AG04450 (cell line): ENCODE results near the gene MIS18BP1. TPM values are rescaled to one million over a fixed set of nuclear protein-coding genes. Genes with fewer than 3 reads are reported as not detected.
A peak's percentile ranks its signal among the peaks of the same experiment; 100 is the strongest.

Experiments used
- CTCF ChIA-PET: fragments of 300-600, 350-600 bp; formaldehyde crosslinking; extraction: SDS; loops from one replicate; lab custom pipeline; 2022; ENCODE audit warnings: antibody characterized with exemption, inconsistent platforms; lab: Charles Lee
- POLR2A ChIA-PET: fragments of 350-600 bp; formaldehyde crosslinking; extraction: SDS; loops from one replicate; lab custom pipeline; 2021; ENCODE audit warnings: antibody characterized with exemption, inconsistent platforms; lab: Yijun Ruan, JAX
- DNase-seq: peaks from one replicate; pipeline ENCODE4 v3.0.0-alpha.2; 2011; ENCODE audit warnings: low read depth, low spot score
- H3K27ac ChIP-seq: one replicate; pipeline ENCODE4 v1.5.1; 2012; ENCODE audit warnings: low read depth, low read length, control low read depth
- H3K27me3 ChIP-seq: one replicate; pipeline ENCODE4 v1.6.0; 2012; ENCODE audit warnings: low read length; ENCODE audit not compliant: control insufficient read depth, insufficient read depth
- H3K4me3 ChIP-seq: 2 replicates; pipeline ENCODE4 v1.5.1; 2011; ENCODE audit warnings: mild to moderate bottlenecking, low read depth, low read length, control low read depth
- H3K9me3 ChIP-seq: 2 replicates; pipeline ENCODE4 v1.5.1; 2012; ENCODE audit warnings: low read length; ENCODE audit not compliant: control insufficient read depth, insufficient read depth
- polyA plus RNA-seq: library from polyadenylated mRNA; depleted of rRNA; stranded (reverse); fragments of >200 nt; gene quantifications from 2 replicates; pipeline ENCODE4 v1.2.3, GENCODE V29; 2011
- TF ChIP-seq, protein P1 (sequence below): IDR thresholded peaks from 2 replicates; pipeline ENCODE4 v1.5.1; 2011; ENCODE audit warnings: low read depth, low read length, control low read depth, inconsistent platforms

The MIS18BP1 gene
- polyA plus RNA-seq, 1 experiment: 12.9 TPM

DNA sequence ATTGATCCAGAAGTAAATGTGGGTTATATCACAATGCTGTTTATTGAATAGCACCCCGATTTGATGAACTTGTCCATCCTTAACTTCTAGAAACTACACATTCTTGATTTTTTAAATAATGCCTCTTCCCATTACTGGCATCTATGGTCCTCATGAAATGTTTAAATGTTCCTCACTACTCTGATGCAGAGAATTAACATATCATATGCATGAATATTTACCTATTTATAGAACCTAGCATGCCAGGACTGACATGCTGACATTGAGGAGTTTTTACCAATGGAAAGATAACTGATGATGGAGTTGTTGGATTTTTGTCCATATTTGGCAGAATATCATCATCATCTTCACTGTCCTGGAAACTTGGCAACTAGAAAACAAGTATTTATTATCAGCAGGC is 42.8 kb downstream of the MIS18BP1 start:
- Histone ChIP-seq H3K9me3 (no peaks in the 10 kb centered on the region; the same call in 1 of the 2 replicates), H3K27ac (no peak overlapping the region), H3K4me3 (no peak overlapping the region), H3K27me3 (no peaks in the 10 kb centered on the region)
- no peak for DNase-seq
- ChIA-PET POLR2A (no interaction called here), CTCF (no interaction called here)
- TF ChIP-seq, protein P1, sequence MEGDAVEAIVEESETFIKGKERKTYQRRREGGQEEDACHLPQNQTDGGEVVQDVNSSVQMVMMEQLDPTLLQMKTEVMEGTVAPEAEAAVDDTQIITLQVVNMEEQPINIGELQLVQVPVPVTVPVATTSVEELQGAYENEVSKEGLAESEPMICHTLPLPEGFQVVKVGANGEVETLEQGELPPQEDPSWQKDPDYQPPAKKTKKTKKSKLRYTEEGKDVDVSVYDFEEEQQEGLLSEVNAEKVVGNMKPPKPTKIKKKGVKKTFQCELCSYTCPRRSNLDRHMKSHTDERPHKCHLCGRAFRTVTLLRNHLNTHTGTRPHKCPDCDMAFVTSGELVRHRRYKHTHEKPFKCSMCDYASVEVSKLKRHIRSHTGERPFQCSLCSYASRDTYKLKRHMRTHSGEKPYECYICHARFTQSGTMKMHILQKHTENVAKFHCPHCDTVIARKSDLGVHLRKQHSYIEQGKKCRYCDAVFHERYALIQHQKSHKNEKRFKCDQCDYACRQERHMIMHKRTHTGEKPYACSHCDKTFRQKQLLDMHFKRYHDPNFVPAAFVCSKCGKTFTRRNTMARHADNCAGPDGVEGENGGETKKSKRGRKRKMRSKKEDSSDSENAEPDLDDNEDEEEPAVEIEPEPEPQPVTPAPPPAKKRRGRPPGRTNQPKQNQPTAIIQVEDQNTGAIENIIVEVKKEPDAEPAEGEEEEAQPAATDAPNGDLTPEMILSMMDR: no peak

DNA sequence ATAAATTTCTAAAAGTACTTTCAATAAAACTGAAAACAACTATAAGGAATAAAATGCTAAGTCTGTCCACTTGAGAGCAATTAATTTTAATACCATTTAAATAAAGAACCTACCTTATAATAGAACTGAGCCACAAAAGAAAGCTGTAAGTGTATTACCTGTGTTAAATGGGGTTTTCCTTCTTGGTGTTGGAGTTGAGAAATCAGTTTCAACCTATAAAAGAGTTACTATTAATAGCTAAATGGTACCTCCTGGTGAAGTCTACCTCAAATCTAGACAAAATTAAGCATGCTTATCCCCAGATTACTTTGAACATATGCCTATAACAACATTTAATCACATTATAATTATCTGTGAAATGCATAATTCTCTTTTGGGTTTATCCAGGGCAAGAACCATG is 48.8 kb downstream of the MIS18BP1 start:
- TF ChIP-seq, protein P1: no peak
- Histone ChIP-seq H3K27ac (no peak overlapping the region), H3K9me3 (no peaks in the 10 kb centered on the region), H3K27me3 (no peaks in the 10 kb centered on the region), H3K4me3 (no peak overlapping the region)
- DNase-seq: no peak
- ChIA-PET CTCF (interaction anchor here (0.6 kb wide), 1 partner anchor 46 kb away, joined by 3 read pairs; no protein-coding TSS in a partner anchor), POLR2A (no interaction called here)

DNA sequence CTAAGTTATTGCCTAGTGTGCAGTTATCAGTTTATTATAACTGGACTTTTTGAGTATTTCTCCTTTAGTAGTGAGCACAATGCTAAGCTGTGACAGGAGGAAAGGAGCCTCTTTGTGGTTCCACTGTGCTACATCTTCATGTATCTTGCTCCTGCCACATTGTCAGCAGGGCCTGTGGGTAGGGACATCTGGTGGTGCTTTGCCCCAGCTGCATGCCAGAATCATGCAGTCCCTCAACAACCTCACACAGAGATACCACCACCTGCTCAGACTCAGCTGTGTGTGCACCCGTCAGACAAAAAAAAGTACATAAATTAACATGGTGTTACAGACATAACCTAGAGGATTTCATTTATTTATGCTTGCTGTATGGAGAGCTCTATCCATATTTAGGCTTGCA is 51.1 kb downstream of the MIS18BP1 start:
- no peak for DNase-seq
- ChIA-PET POLR2A (no interaction called here), CTCF (interaction anchor here (0.6 kb wide), 1 partner anchor 305 kb away, joined by 3 read pairs; a partner anchor contains a TSS)
- Histone ChIP-seq H3K27ac (no peak overlapping the region), H3K4me3 (no peak overlapping the region), H3K9me3 (no peaks in the 10 kb centered on the region), H3K27me3 (no peaks in the 10 kb centered on the region)
- TF ChIP-seq, protein P1: peak; percentile 21

DNA sequence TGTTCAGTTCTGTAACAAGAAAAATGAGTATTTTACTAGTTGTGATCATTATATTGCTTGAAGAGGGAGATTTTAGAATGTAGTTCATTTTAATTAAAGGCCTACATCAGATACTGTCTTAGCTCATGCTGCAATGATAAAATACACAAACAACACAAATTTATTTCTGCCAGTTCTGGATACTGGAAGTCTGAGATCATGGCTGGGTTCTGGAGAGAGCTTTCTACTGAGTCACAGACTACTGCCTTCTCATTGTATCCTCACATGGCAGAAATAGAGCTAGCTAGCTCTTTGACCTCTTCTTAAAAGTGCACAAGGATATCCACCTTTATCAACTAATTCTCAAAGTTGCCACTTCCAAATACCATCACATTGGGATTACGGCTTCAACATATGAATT is 53.8 kb downstream of the MIS18BP1 start:
- TF ChIP-seq, protein P1: no peak
- H3K27ac ChIP-seq: no peak overlapping the region
- POLR2A ChIA-PET: no interaction called here
- CTCF ChIA-PET: interaction anchor here (1.3 kb wide), 1 partner anchor 19 kb away, joined by 3 read pairs; no protein-coding TSS in a partner anchor
- no peak for DNase-seq
- H3K27me3 ChIP-seq: no peaks in the 10 kb centered on the region
- H3K9me3 ChIP-seq: no peaks in the 10 kb centered on the region
- H3K4me3 ChIP-seq: no peak overlapping the region

DNA sequence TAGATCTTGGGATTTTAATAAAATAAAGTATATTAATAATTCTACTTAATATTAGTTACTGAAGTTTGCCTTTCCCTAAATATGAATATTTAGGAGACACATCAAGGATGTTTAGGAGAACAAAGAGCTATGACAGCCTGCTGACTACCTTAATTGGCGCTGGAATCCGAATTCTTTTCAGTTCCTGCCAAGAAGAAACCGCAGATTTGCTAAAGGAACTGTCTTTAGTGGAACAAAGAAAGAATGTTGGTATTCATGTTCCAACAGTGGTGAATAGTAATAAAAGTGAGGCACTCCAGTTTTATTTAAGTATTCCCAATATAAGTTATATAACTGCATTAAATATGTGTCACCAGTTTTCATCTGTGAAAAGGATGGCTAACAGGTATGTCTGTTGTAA is 54.5 kb downstream of the MIS18BP1 start:
- Histone ChIP-seq H3K9me3 (no peaks in the 10 kb centered on the region), H3K27me3 (no peaks in the 10 kb centered on the region), H3K27ac (no peak overlapping the region), H3K4me3 (no peak overlapping the region)
- TF ChIP-seq, protein P1: no peak
- CTCF ChIA-PET: interaction anchor here (1.3 to 1.8 kb wide), 2 partner anchors 20 kb away, joined by 3 to 7 read pairs; no protein-coding TSS in a partner anchor
- POLR2A ChIA-PET: no interaction called here
- no peak for DNase-seq
